Activated naive CD4-positive, alpha-beta T cell treated with anti-CD3 and anti-CD28 coated beads, Interleukin-2, amount 10 ng/mL, durations not matched to agents 7 days and 5 days (primary cell): ENCODE results near the gene LENG8.
"Not testable (repeated sequence)": the region's sequence is repeated elsewhere in the genome, so short reads cannot be mapped to it uniquely, and the experiment has no call there.

ENCODE experiments used
- CTCF ChIA-PET: fragments of 350-600 bp; sonication (Branson Sonifier 250); formaldehyde crosslinking; loops from one replicate; lab custom pipeline; 2021; ENCODE audit warnings: antibody characterized with exemption; lab: Charles Lee
- DNase-seq: peaks from one replicate; pipeline ENCODE4 v3.0.0-alpha.2; 2020
- H3K27ac Mint-ChIP-seq: one replicate; pipeline ENCODE4 v1.8.0; 2021; ENCODE audit warnings: mild to moderate bottlenecking, moderate library complexity, mixed read lengths
- H3K27me3 Mint-ChIP-seq: one replicate; pipeline ENCODE4 v1.8.0; 2021; ENCODE audit warnings: mild to moderate bottlenecking, mixed read lengths
- H3K36me3 Mint-ChIP-seq: one replicate; pipeline ENCODE4 v1.8.0; 2021; ENCODE audit warnings: mixed read lengths
- H3K4me1 Mint-ChIP-seq: one replicate; pipeline ENCODE4 v1.8.0; 2021; ENCODE audit warnings: mixed read lengths
- H3K4me3 Mint-ChIP-seq: one replicate; pipeline ENCODE4 v1.8.0; 2021; ENCODE audit warnings: mild to moderate bottlenecking, moderate library complexity, mixed read lengths
- H3K9me3 Mint-ChIP-seq: one replicate; pipeline ENCODE4 v1.8.0; 2021; ENCODE audit warnings: mixed read lengths

LENG8 gene

GRCh38 chr19:54464630-54465425 is 15.8 kb downstream of the LENG8 start:
- peak overlapping the region; percentile 96 for H3K27ac Mint-ChIP-seq
- no peaks in the 10 kb centered on the region for H3K9me3 Mint-ChIP-seq
- DNase-seq, result peak; percentile 87
- peaks cover 47% of the 10 kb centered on the region for H3K27me3 Mint-ChIP-seq
- peaks cover 9% of the 10 kb centered on the region for H3K36me3 Mint-ChIP-seq
- CTCF ChIA-PET, result no interaction called here
- peaks cover 30% of the 10 kb centered on the region for H3K4me1 Mint-ChIP-seq
- H3K4me3 Mint-ChIP-seq, result peak overlapping the region; percentile 76

DNA sequence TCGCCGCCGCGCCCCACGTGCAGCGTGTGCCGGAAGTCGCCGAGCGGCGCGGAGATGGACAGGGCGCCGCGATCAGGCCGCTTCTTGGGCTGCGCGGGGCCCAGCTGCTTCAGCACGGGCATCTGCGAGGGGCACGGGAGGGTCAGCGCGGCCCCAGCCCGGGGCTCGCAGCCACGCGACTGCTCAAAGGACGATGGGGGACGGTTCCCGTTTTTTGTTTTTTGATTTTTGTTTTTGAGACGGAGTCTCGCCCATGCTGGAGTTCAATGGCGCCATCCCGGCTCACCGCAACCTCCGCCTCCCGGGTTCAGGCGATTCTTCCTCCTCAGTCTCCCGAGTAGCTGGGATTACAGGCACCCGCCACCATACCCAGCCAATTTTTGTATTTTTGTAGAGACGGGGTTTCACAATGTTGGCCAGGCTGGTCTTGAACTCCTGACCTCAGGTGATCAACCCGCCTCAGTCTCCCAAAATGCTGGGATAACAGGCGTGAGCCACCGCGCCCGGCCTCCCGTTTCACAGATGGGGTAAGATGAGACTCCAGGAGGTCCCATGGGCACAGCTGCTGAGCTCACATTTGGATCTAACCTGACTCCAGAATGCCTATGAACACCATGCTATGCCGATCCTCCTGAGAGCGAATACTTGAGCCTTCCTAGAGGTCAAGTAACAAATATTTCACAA is 16.6 kb downstream of the LENG8 start:
- Mint-ChIP-seq H3K9me3 (no peaks in the 10 kb centered on the region), H3K36me3 (peaks cover 7% of the 10 kb centered on the region), H3K4me1 (peaks cover 28% of the 10 kb centered on the region), H3K27me3 (peaks cover 55% of the 10 kb centered on the region), H3K4me3 (peak overlapping the region; percentile 58), H3K27ac (no peak overlapping the region)
- DNase-seq, result no peak
- CTCF ChIA-PET, result interaction anchor here (0.6 to 1.2 kb wide), 3 partner anchors 16 to 209 kb away, joined by 3 to 4 read pairs (median 3); no protein-coding TSS in a partner anchor

- not testable (repeated sequence) for H3K27ac Mint-ChIP-seq, H3K36me3 Mint-ChIP-seq, H3K9me3 Mint-ChIP-seq, DNase-seq
- Mint-ChIP-seq H3K4me1 (peaks cover 32% of the 10 kb centered on the region), H3K4me3 (peak overlapping the region; percentile 58), H3K27me3 (peaks cover 60% of the 10 kb centered on the region)
- CTCF ChIA-PET, result interaction anchor here (0.6 to 1.2 kb wide), 3 partner anchors 15 to 209 kb away, joined by 3 to 4 read pairs (median 3); no protein-coding TSS in a partner anchor
Measured at GRCh38 chr19:54466110-54466480, 17.1 kb downstream of the LENG8 start.

DNA sequence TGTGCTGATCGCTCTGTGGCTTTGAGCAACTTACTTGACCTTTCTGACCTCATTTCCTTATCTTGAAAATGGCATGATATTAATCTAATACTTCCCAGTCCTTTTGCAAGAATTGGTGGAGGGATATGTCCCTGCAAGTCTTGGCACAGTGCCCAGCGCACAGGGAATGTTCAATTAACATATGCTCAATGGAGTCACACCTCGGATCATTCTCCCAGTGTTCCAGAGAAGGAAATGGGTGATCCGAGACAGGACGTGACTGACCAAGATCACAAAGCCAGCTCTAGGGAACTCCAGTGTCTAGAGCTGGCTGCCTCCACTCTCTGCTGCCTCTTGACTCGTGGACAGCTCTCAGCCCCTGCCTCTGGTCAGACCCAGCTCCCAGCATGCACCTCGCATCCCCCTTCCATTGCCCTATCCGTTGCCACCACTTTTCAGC is 20.5 kb downstream of the LENG8 start:
- Mint-ChIP-seq H3K4me1 (peaks cover 15% of the 10 kb centered on the region), H3K27ac (no peak overlapping the region), H3K27me3 (peaks cover 77% of the 10 kb centered on the region), H3K36me3 (no peaks in the 10 kb centered on the region), H3K9me3 (no peaks in the 10 kb centered on the region), H3K4me3 (no peak overlapping the region)
- no peak for DNase-seq
- CTCF ChIA-PET, result no interaction called here

DNA sequence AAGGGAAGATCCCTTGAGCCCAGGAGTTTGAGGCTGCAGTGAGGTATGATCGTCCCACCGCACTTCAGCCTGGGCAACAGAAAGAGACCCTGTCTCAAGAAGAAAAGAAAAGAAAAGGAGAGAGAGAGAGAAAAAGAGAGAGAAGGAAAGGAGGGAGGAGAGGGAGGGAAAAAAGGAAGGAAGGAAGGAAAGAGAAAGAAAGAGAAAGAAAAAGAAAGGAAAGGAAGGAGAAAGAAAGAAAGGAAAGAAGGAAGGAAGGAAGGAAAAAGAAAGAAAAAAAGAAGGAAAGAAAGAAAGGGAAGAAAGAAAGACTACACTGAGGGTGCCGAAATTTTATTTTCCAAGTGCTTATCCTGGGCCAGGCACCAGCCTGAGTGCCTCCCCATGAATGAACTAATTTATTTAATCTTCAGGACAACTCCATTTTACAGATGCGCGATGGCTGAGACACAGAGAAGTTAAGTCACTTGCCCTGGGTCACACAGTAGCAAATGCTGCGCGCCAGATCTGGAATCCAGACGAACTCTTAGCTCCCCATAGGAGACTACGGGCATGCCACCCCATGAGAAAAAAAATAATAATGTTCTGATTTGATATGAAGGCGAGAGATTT is 21.4 kb downstream of the LENG8 start:
- Mint-ChIP-seq H3K27ac (no peak overlapping the region), H3K9me3 (no peaks in the 10 kb centered on the region), H3K36me3 (no peaks in the 10 kb centered on the region), H3K27me3 (peaks cover 70% of the 10 kb centered on the region), H3K4me1 (peaks cover 12% of the 10 kb centered on the region), H3K4me3 (no peak overlapping the region)
- CTCF ChIA-PET, result no interaction called here
- DNase-seq, result no peak

- no peak overlapping the region for H3K4me3 Mint-ChIP-seq
- H3K36me3 Mint-ChIP-seq, result no peaks in the 10 kb centered on the region
- H3K9me3 Mint-ChIP-seq, result no peaks in the 10 kb centered on the region
- H3K4me1 Mint-ChIP-seq, result peaks cover 8% of the 10 kb centered on the region
- DNase-seq, result no peak
- no peak overlapping the region for H3K27ac Mint-ChIP-seq
- CTCF ChIA-PET, result no interaction called here
- peaks cover 64% of the 10 kb centered on the region for H3K27me3 Mint-ChIP-seq
Measured at GRCh38 chr19:54470991-54471782, 22.2 kb downstream of the LENG8 start.

DNA sequence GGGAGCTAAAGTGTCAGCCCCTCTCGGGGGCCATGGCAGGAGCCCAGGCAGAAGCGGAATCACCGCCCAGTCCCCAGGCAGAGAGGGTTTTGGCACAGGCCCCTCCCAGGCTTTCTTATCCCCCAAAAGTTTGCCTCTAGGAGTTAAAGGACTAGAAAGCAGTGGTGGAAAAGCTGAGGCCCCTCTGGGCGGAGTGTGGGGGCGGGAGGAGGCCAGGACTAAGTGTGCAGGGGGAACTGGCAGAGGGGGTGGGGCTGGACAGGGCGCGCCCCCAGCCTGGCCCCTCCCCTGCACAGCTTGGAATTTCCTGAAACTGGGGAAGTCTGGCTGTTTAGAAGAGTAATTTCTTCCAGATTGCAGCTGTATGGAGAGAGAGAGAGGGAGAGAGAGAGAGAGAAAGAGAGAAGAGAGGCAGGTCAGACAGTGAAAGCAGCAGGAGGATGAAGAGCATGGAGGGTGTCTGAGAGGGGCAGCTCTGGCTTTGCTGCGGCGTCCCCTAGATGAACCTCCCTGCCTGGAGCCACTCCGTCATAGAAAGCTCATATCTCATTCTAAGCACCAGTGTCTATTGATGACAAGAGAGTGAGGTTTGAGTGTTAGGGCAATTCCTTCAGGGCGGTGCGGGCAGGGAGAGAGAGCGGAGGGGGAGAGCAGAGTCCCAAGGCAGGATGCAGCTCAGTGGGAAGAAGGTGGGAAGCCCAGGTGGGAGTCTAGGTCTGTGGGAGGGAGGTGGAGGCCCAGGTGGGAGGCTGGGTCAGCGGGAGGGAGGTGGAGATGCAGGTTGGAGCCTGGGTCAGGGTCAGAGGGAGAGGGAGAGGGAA is 24.3 kb downstream of the LENG8 start, which contains the start of gene CDC42EP5:
Gene CDC42EP5 (minus strand): TSS at position 226 of the 821 bp plus-strand sequence. CDS start 7,749 bp downstream, outside the sequence.
- H3K4me3 Mint-ChIP-seq, result no peak within 1 kb of the TSS
- no peak for DNase-seq
- no peak within 1 kb of the TSS for H3K27ac Mint-ChIP-seq

GRCh38 chr19:54473892-54474372 is 24.9 kb downstream of the LENG8 start:
- Mint-ChIP-seq H3K36me3 (no peaks in the 10 kb centered on the region), H3K4me1 (peaks cover 8% of the 10 kb centered on the region), H3K27ac (no peak overlapping the region), H3K9me3 (no peaks in the 10 kb centered on the region), H3K4me3 (no peak overlapping the region), H3K27me3 (peaks cover 72% of the 10 kb centered on the region)
- CTCF ChIA-PET, result interaction anchor here (1.9 kb wide), 1 partner anchor 201 kb away, joined by 10 read pairs; no protein-coding TSS in a partner anchor
- no peak for DNase-seq

More for the DNA sequence above, 24.3 kb downstream of the LENG8 start, which contains the start of gene CDC42EP5:
- H3K9me3 Mint-ChIP-seq, result no peaks in the 10 kb centered on the region
- H3K36me3 Mint-ChIP-seq, result no peaks in the 10 kb centered on the region
- H3K4me1 Mint-ChIP-seq, result peaks cover 8% of the 10 kb centered on the region
- CTCF ChIA-PET, result interaction anchor here (1.9 kb wide), 1 partner anchor 202 kb away, joined by 10 read pairs; no protein-coding TSS in a partner anchor
- H3K27me3 Mint-ChIP-seq, result peaks cover 73% of the 10 kb centered on the region

DNA sequence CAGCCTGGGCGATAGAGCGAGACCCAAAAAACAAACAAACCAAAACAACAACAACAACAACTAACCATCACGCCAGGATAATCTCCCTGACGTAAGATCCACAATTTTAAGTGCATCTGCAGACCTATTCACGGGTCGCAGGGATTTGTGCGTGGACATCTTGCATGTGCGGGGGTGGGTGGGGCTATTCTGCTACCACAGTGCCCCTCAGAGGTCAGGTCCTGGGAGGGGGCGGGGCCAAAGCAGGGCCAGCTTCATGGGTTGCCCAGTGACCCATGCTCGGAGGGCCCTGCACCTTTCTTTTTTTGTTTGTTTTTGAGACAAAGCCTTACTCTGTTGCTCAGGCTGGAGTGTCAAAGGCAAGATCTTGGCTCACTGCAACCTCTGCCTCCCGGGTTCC is 26.7 kb downstream of the LENG8 start:
- H3K4me3 Mint-ChIP-seq, result no peak overlapping the region
- H3K9me3 Mint-ChIP-seq, result no peaks in the 10 kb centered on the region
- no peaks in the 10 kb centered on the region for H3K36me3 Mint-ChIP-seq
- H3K27ac Mint-ChIP-seq, result no peak overlapping the region
- CTCF ChIA-PET, result no interaction called here
- H3K27me3 Mint-ChIP-seq, result peaks cover 59% of the 10 kb centered on the region
- peaks cover 6% of the 10 kb centered on the region for H3K4me1 Mint-ChIP-seq
- DNase-seq, result no peak

DNA sequence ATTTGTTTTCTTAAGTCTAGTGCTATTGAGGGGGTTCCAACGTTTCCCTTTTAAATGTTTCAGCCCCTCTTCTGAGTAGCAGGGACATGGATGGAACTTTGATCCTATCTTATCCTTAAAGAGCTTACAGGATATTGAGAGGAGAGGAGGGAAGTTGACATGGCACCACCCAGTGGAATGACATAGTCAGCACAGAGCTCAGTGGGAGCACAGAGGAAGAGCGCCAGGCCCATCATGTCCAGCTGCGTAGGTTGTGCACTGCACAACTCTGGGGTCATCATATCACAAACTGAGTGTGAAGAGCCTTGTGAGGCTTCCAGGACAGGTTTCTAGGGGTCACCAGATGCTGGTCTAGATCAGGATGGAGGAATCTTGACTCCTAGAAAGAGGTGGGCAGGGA is 28.7 kb downstream of the LENG8 start:
- peaks cover 13% of the 10 kb centered on the region for H3K4me1 Mint-ChIP-seq
- no peak overlapping the region for H3K27ac Mint-ChIP-seq
- H3K36me3 Mint-ChIP-seq, result no peaks in the 10 kb centered on the region
- CTCF ChIA-PET, result interaction anchor here (1.2 to 7.1 kb wide), 5 partner anchors 9 to 197 kb away, joined by 3 to 93 read pairs (median 4); no protein-coding TSS in a partner anchor
- H3K27me3 Mint-ChIP-seq, result peaks cover 53% of the 10 kb centered on the region
- H3K4me3 Mint-ChIP-seq, result no peak overlapping the region
- no peaks in the 10 kb centered on the region for H3K9me3 Mint-ChIP-seq
- no peak for DNase-seq

- Mint-ChIP-seq H3K4me1 (peaks cover 14% of the 10 kb centered on the region), H3K27ac (no peak overlapping the region), H3K36me3 (no peaks in the 10 kb centered on the region), H3K9me3 (no peaks in the 10 kb centered on the region), H3K4me3 (no peak overlapping the region), H3K27me3 (peaks cover 47% of the 10 kb centered on the region)
- peak; percentile 54 for DNase-seq
- CTCF ChIA-PET, result interaction anchor here (0.7 to 7.1 kb wide), 11 partner anchors 28 to 381 kb away, joined by 3 to 93 read pairs (median 3); no protein-coding TSS in a partner anchor
Measured at GRCh38 chr19:54478677-54479266, 29.8 kb downstream of the LENG8 start.

DNA sequence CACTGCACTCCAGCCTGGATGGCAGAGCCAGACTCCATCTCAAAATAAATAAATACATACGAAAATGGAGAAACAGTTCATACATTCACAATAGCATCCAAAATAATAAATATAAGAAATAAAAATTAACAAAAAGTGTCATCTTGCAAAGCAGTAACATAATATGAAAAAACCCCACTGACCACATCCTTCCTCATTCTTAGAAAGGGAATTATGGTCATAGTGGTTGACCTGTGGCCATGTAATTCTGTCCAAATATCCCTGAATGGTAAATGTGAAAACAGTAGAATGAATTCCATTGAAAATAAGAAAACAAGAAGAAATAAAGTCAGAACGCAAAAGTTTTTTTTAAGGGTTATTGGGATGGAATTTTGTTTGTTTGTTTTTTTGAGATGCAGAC is 31.1 kb downstream of the LENG8 start:
- peaks cover 16% of the 10 kb centered on the region for H3K4me1 Mint-ChIP-seq
- H3K36me3 Mint-ChIP-seq, result no peaks in the 10 kb centered on the region
- H3K27me3 Mint-ChIP-seq, result peaks cover 53% of the 10 kb centered on the region
- DNase-seq, result no peak
- CTCF ChIA-PET, result interaction anchor here (1.1 to 7.1 kb wide), 7 partner anchors 39 to 215 kb away, joined by 3 to 93 read pairs (median 10); no protein-coding TSS in a partner anchor
- no peaks in the 10 kb centered on the region for H3K9me3 Mint-ChIP-seq
- no peak overlapping the region for H3K4me3 Mint-ChIP-seq
- no peak overlapping the region for H3K27ac Mint-ChIP-seq
